Activated CD4-positive, alpha-beta T cell treated with anti-CD3 and anti-CD28 coated beads, Interleukin-2, amount 50 U/mL, for 48 hours (primary cell): ENCODE results near the gene STEAP1B.

Experiments
- DNase-seq, 2 experiments: peaks; one replicate each; pipeline ENCODE4 v3.0.0-alpha.2; 2020

STEAP1B gene

GRCh38 chr7:22427104-22427503, 72.9 kb downstream of the STEAP1B start:
- DNase-seq = no peak

DNA sequence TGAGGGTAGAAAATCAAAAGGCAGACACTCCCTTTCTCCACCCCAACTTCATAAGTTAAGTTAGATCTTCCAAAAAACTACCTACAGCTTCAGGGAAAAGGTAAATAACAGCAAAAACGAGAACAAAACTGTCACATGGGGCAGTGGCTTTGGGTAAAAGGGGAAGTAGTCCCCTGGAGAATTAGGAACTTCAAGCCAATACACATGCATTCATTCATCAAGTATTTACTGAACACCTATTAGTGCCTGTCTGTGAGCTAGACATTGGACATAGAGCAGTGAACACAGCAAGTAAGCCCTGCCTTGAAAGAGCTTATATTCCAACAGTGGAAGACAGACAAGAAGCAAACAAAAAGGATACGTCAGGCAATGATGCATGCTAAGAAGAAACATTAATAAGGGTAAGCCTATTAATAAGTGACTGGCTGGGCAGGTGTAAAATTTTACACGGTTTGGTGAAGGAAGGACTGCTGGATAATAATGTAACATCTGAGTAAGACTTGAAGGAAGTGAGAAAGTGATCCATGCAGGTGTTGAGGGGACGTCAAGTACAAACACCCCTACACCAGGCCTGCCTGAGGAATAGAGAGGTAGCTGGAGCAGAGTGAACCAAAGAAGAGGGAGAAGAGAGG, 73.4 kb downstream of the STEAP1B start:
- DNase-seq = no peak

GRCh38 chr7:22425361-22425760, 74.6 kb downstream of the STEAP1B start:
- no peak for DNase-seq

GRCh38 chr7:22422831-22423615, 77.0 kb downstream of the STEAP1B start:
- no peak for DNase-seq

DNA sequence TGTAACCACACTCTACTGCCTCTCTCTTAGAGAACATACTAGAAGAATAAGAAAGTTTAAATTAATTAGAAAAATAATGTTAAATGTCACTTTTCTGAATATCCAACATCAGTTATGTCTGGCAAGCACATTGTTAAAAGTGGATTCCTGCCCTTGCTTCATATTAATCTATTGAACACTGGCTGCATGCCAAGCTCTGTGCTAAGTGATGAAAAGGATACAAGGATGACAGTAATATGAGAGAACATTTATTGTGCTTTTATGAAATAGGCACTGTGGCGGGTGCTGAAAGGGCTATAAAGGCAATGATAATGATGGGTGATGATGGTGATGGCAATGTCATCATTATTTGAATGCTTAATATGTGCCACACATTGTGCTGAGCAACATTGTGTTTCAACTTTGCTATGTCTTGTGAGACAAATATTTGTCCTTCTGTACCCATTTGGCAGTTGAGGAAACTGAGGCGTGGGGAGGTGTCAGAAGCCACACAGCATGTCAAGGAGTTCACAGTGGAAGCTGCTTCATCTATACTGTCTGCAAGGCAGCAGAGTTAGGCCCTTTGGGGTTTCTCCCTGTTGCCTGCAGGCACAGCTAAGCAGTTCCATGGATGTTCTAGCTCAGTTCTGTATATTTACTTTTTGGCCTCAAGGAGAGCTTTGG, 78.9 kb downstream of the STEAP1B start:
- no peak for DNase-seq

DNA sequence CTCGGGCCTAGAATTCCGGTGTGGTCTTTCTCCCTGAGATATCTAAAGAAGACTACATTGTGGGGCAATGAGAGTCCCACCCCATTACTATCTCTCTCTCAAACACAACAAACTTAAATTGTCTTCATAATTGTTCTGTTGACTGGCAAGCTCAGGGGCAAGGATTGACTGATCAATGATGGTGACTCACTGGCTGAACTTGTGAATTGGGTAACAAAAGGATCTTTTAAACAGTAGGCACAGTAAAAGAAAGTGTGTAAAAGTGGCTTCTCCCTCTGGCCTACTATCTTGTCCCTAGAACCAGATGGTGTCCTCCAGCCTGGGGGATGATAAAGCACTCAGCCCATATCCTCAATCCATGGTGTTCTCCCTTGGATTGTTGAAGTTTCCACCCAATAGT, 80.0 kb downstream of the STEAP1B start:
- no peak for DNase-seq

- DNase-seq = no peak
These were observed 80.5 kb downstream of the STEAP1B start for GRCh38 chr7:22419488-22419887.

- DNase-seq = no peak
These were observed 81.5 kb downstream of the STEAP1B start for GRCh38 chr7:22418251-22419046.

DNA sequence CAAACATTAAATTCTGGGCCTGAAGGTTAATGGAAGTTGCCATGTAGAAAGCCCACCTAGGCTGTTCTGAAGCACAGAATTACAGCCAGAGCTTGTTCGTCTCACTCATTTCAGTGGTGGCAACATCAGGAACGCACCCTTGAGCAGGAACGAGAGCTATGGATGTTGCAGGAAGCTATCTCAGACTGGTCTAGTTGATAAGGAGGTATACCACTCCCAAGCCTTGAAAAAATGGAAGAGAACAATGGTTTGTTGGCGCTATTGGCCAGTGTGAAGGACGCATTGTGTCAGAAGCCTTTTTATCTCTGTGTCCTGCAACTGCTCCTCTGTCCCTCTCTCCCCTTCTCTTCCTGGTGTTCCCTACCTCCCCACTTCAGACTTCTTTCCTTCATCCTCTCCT, 82.1 kb downstream of the STEAP1B start:
- DNase-seq = no peak

DNA sequence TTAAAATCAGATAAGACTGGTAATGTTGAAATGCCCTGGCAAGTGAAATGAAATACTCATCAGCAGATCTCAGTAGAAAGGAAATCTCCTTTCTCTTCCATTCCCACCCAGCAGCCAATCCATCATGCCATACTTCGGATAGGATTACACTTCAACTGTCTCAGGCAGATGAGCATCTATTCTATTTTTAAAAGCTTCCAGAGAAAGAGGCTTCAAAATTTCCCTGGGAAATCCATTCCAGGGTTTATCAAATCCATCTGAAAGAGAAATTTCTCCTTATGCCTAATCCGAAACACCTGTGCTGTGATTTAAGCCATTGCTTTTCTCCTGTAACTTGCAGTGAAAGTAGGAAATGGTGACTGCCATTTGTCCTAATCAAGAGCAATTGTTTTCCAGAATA, 82.6 kb downstream of the STEAP1B start:
- no peak for DNase-seq

- no peak for DNase-seq
These were observed 85.6 kb downstream of the STEAP1B start for GRCh38 chr7:22414424-22414823.

- no peak for DNase-seq
These were observed 86.8 kb downstream of the STEAP1B start for GRCh38 chr7:22413211-22413610.

- DNase-seq = no peak
These were observed 87.9 kb downstream of the STEAP1B start for GRCh38 chr7:22411977-22412693.

DNA sequence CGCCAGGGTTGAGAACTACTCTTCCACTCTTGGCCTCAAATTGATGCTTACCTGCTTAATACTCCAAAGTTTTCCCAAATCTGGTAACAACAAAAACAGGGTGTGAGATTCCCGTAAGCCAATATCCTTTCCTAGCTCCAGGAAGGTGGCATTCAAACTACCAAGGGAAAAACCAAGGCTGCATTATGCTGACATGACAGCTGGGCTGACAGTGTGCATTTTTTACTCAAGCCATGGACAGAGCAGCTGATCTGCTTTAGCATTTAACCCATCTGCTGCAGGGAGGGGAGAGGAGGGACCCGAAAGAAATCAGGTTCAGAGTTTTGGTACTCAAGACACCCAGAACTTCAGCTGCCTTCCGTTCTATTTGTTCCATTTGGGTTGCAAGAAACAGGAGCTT, 93.3 kb downstream of the STEAP1B start:
- DNase-seq = no peak

DNA sequence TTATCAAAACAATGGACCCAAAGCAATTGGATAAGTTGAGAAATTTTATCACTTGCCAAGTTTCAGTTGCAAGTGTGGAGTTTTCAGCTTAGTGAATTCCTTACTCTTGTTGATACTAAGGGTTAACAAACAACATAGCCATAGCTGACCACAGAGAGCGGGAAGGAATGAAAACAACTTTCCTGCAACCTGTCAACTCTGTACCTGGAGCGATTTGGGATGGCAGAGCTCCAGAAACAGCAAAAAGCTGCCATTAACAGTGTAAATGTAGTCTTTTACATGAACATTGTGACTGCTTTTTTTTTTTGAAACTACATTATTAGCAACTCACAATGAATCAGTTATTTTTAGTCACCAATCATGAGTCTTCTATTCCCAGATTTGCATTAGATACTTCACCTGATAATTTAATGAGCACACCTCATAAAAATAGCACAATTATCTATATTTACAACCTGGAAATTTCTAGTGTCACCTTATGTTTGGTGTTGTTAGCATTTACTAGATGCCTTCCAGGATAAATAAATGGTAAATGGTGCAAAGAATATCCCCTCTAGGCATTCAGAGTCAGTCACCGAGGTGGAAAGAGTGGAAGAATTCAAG, 95.5 kb downstream of the STEAP1B start:
- no peak for DNase-seq

GRCh38 chr7:22403344-22403743, 96.6 kb downstream of the STEAP1B start:
- DNase-seq = no peak

- no peak for DNase-seq
These were observed 97.7 kb downstream of the STEAP1B start for GRCh38 chr7:22402250-22402649.

DNA sequence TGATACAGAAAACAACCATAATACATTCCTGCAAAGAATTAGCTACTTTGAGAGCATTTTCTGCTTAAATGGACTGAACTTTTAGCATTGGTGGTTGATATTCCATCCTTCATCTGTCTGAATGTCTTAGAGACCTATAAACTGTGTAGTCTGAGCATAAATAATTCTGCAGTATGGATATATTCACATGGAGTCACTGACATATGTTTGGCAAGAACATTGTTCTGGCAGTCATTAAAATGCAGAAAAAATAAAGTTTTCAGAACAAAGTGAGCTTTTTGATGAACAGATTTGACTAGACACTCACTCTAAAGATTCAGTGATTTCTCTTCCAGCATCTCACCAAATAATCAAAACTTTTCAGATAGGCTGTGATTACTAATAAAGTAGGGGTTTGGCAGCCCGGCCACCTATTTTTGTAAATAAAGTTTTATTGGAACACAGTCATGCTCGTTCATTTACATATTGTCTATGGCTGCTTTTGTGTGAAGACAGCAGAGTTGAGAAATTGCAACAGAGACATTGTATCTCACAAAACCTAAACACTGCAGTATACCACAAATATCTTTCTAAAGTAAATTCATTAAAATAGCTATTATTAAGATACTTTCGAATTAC, 98.9 kb downstream of the STEAP1B start:
- DNase-seq = no peak

DNA sequence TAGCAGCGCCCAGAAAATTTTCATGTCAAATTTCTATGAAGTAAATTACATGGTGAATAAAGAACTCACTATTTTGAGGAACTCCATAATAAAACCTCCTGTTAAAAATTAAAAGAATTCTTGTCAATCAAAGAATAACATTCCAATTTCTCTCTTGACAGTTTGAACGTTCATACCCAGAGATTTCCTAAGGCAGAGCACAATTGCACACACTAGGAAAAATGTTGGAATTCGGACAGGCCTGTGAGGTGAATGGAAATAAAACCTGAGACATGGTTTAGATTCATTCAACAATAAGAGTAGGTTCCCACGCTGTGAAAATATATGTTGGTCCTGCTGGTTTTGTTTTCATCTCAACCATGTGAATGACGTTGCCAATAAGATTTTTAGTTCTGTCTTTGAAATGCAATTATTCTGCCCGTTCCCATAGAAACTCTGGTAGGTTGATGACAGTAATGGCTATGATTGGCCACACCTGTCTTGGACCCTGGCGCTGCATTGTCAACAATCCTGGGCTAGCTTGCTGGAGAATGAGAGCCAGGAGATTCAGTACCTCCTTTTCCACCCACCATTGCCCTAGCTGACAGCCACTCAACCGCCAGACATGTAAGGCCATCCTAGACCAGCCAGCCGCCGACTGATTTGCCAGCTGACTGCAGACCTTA, 99.7 kb downstream of the STEAP1B start:
- no peak for DNase-seq

DNA sequence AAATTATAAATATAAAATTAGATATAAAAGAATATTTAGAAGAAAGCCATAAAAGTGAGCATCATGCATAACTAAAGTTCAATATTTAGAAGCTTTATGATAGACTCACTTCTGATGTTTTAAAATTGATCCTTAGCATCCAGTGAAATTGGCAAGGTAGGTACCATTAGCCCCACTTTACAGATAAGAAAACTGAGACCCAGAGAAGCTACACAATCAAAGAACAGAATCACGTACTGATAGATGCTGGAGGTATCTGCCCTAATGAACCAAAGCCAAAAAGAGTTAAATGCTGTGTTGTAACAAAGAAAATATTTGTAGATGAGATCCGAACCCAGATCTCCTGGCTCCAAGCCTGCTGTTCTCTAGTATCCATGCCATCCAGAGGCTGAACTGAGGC, 100.4 kb downstream of the STEAP1B start:
- no peak for DNase-seq

GRCh38 chr7:22399091-22399490, 100.9 kb downstream of the STEAP1B start:
- no peak for DNase-seq
